GM12891 (cell line): Measurements from ENCODE around the gene HMG20B.

Experiments
- POLR2A ChIP-seq: IDR thresholded peaks from 2 replicates; pipeline ENCODE4 v1.6.1; 2011; ENCODE audit warnings: low read depth, low read length, control low read depth
- POLR2AphosphoS5 ChIP-seq: IDR thresholded peaks from 2 replicates; pipeline ENCODE4 v1.6.1; 2011; ENCODE audit warnings: low read depth, low read length, control low read depth
- SPI1 ChIP-seq: IDR thresholded peaks from 2 replicates; pipeline ENCODE4 v1.6.1; 2011; ENCODE audit warnings: low read depth, low read length, control low read depth

GRCh38 chr19:3531716-3532115, 41.0 kb upstream of the HMG20B start:
- TF ChIP-seq POLR2A (no peak), POLR2AphosphoS5 (no peak), SPI1 (no peak)
